ENCODE data around the gene FMNL2. TPM values are rescaled to one million over a fixed set of nuclear protein-coding genes. Genes with fewer than 3 reads are reported as not detected.

The FMNL2 gene
- polyA plus RNA-seq, 1 donor from 2014 or later, result 86.5 TPM

- no peak overlapping the region for H3K4me3 ChIP-seq (ENCODE audit: low read length)
- no peak overlapping the region for H3K9ac ChIP-seq (ENCODE audit: low read length)
- no peak overlapping the region for H3K4me2 ChIP-seq (ENCODE audit: low read length)
- H3K36me3 ChIP-seq (ENCODE audit: insufficient read depth, low read length), result no peaks in the 10 kb centered on the region
- H3K27me3 ChIP-seq (ENCODE audit: insufficient read depth, low read depth, low read length), result no peaks in the 10 kb centered on the region
- H4K20me1 ChIP-seq (ENCODE audit: insufficient read depth), result no peaks in the 10 kb centered on the region
- no peak for TF ChIP-seq EZH2 (IDR thresholded peaks at IDR 0.05; ENCODE audit: borderline replicate concordance, insufficient read depth, low read length, poor library complexity, severe bottlenecking)
- no peak overlapping the region for H2AFZ ChIP-seq (ENCODE audit: low read depth, low read length)
- H3F3A ChIP-seq (ENCODE audit: insufficient read depth, low read length, poor library complexity, severe bottlenecking), result peaks cover 9% of the 10 kb centered on the region
- no peaks in the 10 kb centered on the region for H3K79me2 ChIP-seq (replicated peaks; ENCODE audit: insufficient read depth, low read length)
- H3K27ac ChIP-seq (ENCODE audit: low read length), result no peak overlapping the region
- H3K9me2 ChIP-seq (ENCODE audit: insufficient read depth, low read length), result no peaks in the 10 kb centered on the region
- no peaks in the 10 kb centered on the region for H3K9me3 ChIP-seq (ENCODE audit: low read length)
Observed at GRCh38 chr2:152518034-152518433, 183.1 kb downstream of the FMNL2 start.

- no peak overlapping the region for H2AFZ ChIP-seq (ENCODE audit: low read depth, low read length)
- no peaks in the 10 kb centered on the region for H3K36me3 ChIP-seq (ENCODE audit: insufficient read depth, low read length)
- H3K4me2 ChIP-seq (ENCODE audit: low read length), result no peak overlapping the region
- no peaks in the 10 kb centered on the region for H3K9me3 ChIP-seq (ENCODE audit: low read length)
- no peaks in the 10 kb centered on the region for H3K79me2 ChIP-seq (replicated peaks; ENCODE audit: insufficient read depth, low read length)
- peaks cover 4% of the 10 kb centered on the region for H3F3A ChIP-seq (ENCODE audit: insufficient read depth, low read length, poor library complexity, severe bottlenecking)
- no peak overlapping the region for H3K4me3 ChIP-seq (ENCODE audit: low read length)
- no peaks in the 10 kb centered on the region for H3K27me3 ChIP-seq (ENCODE audit: insufficient read depth, low read depth, low read length)
- H3K9ac ChIP-seq (ENCODE audit: low read length), result no peak overlapping the region
- H3K27ac ChIP-seq (ENCODE audit: low read length), result no peak overlapping the region
- no peak for TF ChIP-seq EZH2 (IDR thresholded peaks at IDR 0.05; ENCODE audit: borderline replicate concordance, insufficient read depth, low read length, poor library complexity, severe bottlenecking)
- no peak for TF ChIP-seq EP300 (conservative IDR thresholded peaks at IDR 0.05; ENCODE audit: poor library complexity, severe bottlenecking)
- TF ChIP-seq CTCF (IDR thresholded peaks at IDR 0.05; ENCODE audit: poor library complexity, severe bottlenecking), result no peak
- TF ChIP-seq REST (IDR thresholded peaks at IDR 0.05; ENCODE audit: borderline replicate concordance), result no peak
- TF ChIP-seq MXI1 (conservative IDR thresholded peaks at IDR 0.05; ENCODE audit: poor library complexity, severe bottlenecking), result no peak
- TF ChIP-seq POLR2AphosphoS5 (IDR thresholded peaks at IDR 0.05), result no peak
- TF ChIP-seq RAD21 (conservative IDR thresholded peaks at IDR 0.05), result no peak
- TF ChIP-seq SMC3 (conservative IDR thresholded peaks at IDR 0.05; ENCODE audit: poor library complexity), result no peak
- no peaks in the 10 kb centered on the region for H3K9me2 ChIP-seq (ENCODE audit: insufficient read depth, low read length)
- H4K20me1 ChIP-seq (ENCODE audit: insufficient read depth), result no peaks in the 10 kb centered on the region
Observed at GRCh38 chr2:152518641-152519580, 183.9 kb downstream of the FMNL2 start.
